Spleen (tissue), 11 donors: ENCODE data around the gene SIX5. TPM values are rescaled to one million over a fixed set of nuclear protein-coding genes. Genes with fewer than 3 reads are reported as not detected.
A peak's percentile ranks its signal among the peaks of the same experiment; 100 is the strongest.

ENCODE experiments used
- DNase-seq: peaks from one replicate; pipeline ENCODE4 v3.0.0-alpha.2; 2020
- H3K27ac ChIP-seq, 8 donors: fragments of 200-600 bp; sonication (generic) in 7 of 8; 1 replicate in 4 of 8; 2 replicates in 4 of 8; pipeline versions ENCODE4 v1.5.0 to v1.8.0; 2016 to 2021; ENCODE audit warnings: inconsistent platforms in 4 of 8, mild to moderate bottlenecking in 4 of 8, moderate library complexity in 1 of 8
- H3K27me3 ChIP-seq, 7 donors: fragments of 200-600 bp; sonication (generic) in 6 of 7; replicated peaks in 1 of 7; 1 replicate in 4 of 7; 2 replicates in 3 of 7; pipeline versions ENCODE4 v1.5.0 to v1.8.0; 2016 to 2021; ENCODE audit warnings: inconsistent platforms in 3 of 7, mild to moderate bottlenecking in 1 of 7
- H3K36me3 ChIP-seq, 6 donors: fragments of 200-600 bp; sonication (generic) in 5 of 6; 1 replicate in 4 of 6; 2 replicates in 2 of 6; pipeline versions ENCODE4 v1.5.0 to v1.8.0; 2016 to 2021; ENCODE audit warnings: inconsistent platforms in 2 of 6
- H3K4me1 ChIP-seq, 6 donors: fragments of 200-600 bp; sonication (generic) in 5 of 6; 1 replicate in 3 of 6; 2 replicates in 3 of 6; pipeline versions ENCODE4 v1.5.0 to v1.8.0; 2016 to 2021; ENCODE audit warnings: inconsistent platforms in 3 of 6
- H3K4me3 ChIP-seq, 8 donors: fragments of 200-600 bp; sonication (generic) in 7 of 8; 1 replicate in 4 of 8; 2 replicates in 4 of 8; pipeline versions ENCODE4 v1.5.0 to v1.8.0; 2016 to 2021; ENCODE audit warnings: inconsistent platforms in 4 of 8, mild to moderate bottlenecking in 4 of 8, moderate library complexity in 2 of 8
- H3K9me3 ChIP-seq, 8 donors: fragments of 200-600 bp; sonication (generic) in 7 of 8; 1 replicate in 4 of 8; 2 replicates in 4 of 8; pipeline versions ENCODE4 v1.5.0 to v1.8.0; 2016 to 2021; ENCODE audit warnings: inconsistent platforms in 4 of 8
- POLR2A ChIP-seq, 3 donors: fragments of 450-650 bp; IDR thresholded peaks; one replicate each; pipeline ENCODE4 v1.5.1; 2017; ENCODE audit warnings: antibody characterized with exemption in 3 of 3, mild to moderate bottlenecking in 1 of 3
- POLR2AphosphoS5 ChIP-seq, 3 donors: sonication (generic); formaldehyde crosslinking; IDR thresholded peaks; one replicate each; pipeline ENCODE4 v1.5.1; 2017; ENCODE audit warnings: antibody characterized with exemption in 3 of 3
- whole genome bisulfite sequencing, 5 donors: extraction: QIAGEN DNeasy Blood & Tissue Kit in 3 of 5; methylation state at CpG; one replicate each; pipeline versions ENCODE4 v1.1.5 to v1.1.7; 2013 to 2018; 5-methylcytosine and 5-hydroxymethylcytosine counted together
- intact Hi-C: fragments of 100-400 bp; cut with DNase I; formaldehyde crosslinking; loops from one replicate; pipeline ENCODE4 v1.15.0; 2023; ENCODE audit warnings: low total_unique reads
- polyA plus RNA-seq, 3 donors: library from polyadenylated mRNA; stranded (reverse); fragments of 200-250 nt; gene quantifications; one replicate each; pipeline ENCODE4 v1.2.1, GENCODE V29; 2013
- total RNA-seq, 7 donors: library from RNA; depleted of rRNA in 3 of 7; stranded (reverse); fragments of >200 nt in 3 of 7; fragmentation: NEBNext Ultra II Directional in 4 of 7; extraction: Animal tissue kit (Norgen Biotek cat#: 25700) in 4 of 7; gene quantifications; one replicate each; pipeline versions ENCODE4 v1.1.0 to v1.2.1, GENCODE V29; 2016 to 2021
- TF ChIP-seq, protein P1 (sequence below), 11 experiments: fragments of 200-600 bp in 7 of 11; fragments of 450-650 bp in 4 of 11; sonication (generic) in 4 of 11; IDR thresholded peaks in 8 of 11; conservative IDR thresholded peaks in 3 of 11; 1 replicate in 7 of 11; 2 replicates in 4 of 11; pipeline versions ENCODE4 v1.4.0 to v1.8.0; 2016 to 2021; ENCODE audit warnings: antibody characterized with exemption in 11 of 11, inconsistent platforms in 4 of 11, mild to moderate bottlenecking in 1 of 11
- donor health status: healthy with polysubstance abuse.
- donor health status: DM: no; HTN: no; CAD: no; lungs with moderate emphysema.
- donor health status: DM: no; HTN: no; CAD: no.
- donor health status: Bipolar disorder and iron deficiency.
- donor health status: healthy.
- donor health status: DM: no; HTN: no; CAD: no.
- donor health status: DM: yes; HTN: yes; CAD: no.

SIX5 gene
- total and polyA plus RNA-seq, 10 donors = 4.4 to 13.2 (median 8.1) TPM

- peaks cover 0 to 62% (median 21%) of the 10 kb centered on the region in 6 donors for H3K36me3 ChIP-seq
- TF ChIP-seq POLR2A (IDR thresholded peaks at IDR 0.05) (no peak), POLR2AphosphoS5 (IDR thresholded peaks at IDR 0.05) (peak in 1 of 3 donors; percentile 13)
- DNase-seq = no peak
- H3K4me1 ChIP-seq = peaks cover 0 to 34% (median 23%) of the 10 kb centered on the region in 6 donors
- no peaks in the 10 kb centered on the region for H3K9me3 ChIP-seq
- whole genome bisulfite sequencing, 5 donors = 73 to 79% (median 74%) methylated on average over 14 to 18 of the region's 18 CpGs
- peak overlapping the region in 1 of 8 donors; percentile 62 for H3K4me3 ChIP-seq
- no peak overlapping the region for H3K27ac ChIP-seq
- H3K27me3 ChIP-seq = peaks cover 0 to 40% (median 3%) of the 10 kb centered on the region in 7 donors
- intact Hi-C loops = no loop called here
Measured at GRCh38 chr19:45816236-45817009, 47.4 kb upstream of the SIX5 start.

DNA sequence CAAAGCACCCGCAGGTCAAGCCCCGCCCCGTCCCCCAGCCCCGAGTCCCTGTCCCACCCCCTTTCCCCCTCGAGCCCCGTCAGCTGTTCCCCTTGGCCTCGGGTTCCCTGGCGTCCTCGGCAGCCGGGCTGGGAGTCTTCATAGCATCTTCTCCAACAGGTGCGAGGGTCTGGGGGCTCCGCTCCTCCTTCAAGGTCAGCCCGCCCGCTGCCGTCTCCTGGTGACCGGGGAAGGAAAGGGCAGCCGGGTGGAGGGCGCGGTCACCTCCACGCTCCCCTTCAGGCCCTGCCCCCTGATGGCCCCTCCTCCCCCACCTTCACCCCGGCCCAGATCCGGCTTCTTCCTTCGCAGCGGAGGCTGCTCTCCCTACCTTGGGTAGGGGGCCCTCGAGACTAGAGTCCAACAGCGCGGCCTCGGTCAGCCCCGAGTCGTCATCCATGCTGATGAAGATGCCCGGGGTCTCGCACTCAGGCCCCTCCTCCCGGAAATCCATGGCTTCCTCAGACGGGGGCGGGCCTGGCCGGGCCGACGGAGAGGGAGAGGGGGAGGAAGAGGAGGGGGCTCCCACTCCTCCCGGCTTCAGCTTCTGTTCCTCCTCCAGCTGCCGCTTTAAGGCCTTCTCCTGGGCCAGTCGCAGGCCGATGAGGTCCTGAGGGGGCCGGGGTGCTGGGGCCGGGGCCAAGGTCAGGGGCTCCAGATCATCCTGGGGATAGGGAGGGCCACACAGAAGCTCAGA, 46.6 kb upstream of the SIX5 start:
- H3K9me3 ChIP-seq = no peaks in the 10 kb centered on the region
- peaks cover 0 to 34% (median 23%) of the 10 kb centered on the region in 6 donors for H3K4me1 ChIP-seq
- TF ChIP-seq POLR2AphosphoS5 (IDR thresholded peaks at IDR 0.05) (peak in 2 of 3 donors; percentile 38 to 63), POLR2A (IDR thresholded peaks at IDR 0.05) (no peak)
- TF ChIP-seq, protein P1, sequence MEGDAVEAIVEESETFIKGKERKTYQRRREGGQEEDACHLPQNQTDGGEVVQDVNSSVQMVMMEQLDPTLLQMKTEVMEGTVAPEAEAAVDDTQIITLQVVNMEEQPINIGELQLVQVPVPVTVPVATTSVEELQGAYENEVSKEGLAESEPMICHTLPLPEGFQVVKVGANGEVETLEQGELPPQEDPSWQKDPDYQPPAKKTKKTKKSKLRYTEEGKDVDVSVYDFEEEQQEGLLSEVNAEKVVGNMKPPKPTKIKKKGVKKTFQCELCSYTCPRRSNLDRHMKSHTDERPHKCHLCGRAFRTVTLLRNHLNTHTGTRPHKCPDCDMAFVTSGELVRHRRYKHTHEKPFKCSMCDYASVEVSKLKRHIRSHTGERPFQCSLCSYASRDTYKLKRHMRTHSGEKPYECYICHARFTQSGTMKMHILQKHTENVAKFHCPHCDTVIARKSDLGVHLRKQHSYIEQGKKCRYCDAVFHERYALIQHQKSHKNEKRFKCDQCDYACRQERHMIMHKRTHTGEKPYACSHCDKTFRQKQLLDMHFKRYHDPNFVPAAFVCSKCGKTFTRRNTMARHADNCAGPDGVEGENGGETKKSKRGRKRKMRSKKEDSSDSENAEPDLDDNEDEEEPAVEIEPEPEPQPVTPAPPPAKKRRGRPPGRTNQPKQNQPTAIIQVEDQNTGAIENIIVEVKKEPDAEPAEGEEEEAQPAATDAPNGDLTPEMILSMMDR (IDR thresholded peaks at IDR 0.05 in 8 of 11, conservative IDR thresholded peaks at IDR 0.05 in 3 of 11) = no peak
- WGBS, 5 donors = 4 to 13% (median 8%) methylated on average over 32 to 44 of the region's 44 CpGs
- peaks cover 0 to 55% (median 13%) of the 10 kb centered on the region in 6 donors for H3K36me3 ChIP-seq
- no peak for DNase-seq
- peaks cover 0 to 42% (median 3%) of the 10 kb centered on the region in 7 donors for H3K27me3 ChIP-seq
- peak overlapping the region in 7 of 8 donors; percentile 8 to 62 (median 27) for H3K4me3 ChIP-seq
- intact Hi-C loops = no loop called here
- H3K27ac ChIP-seq = no peak overlapping the region

- H3K27ac ChIP-seq = no peak within 1 kb of the TSS
- H3K4me3 ChIP-seq = peak within 1 kb of the TSS in 7 of 8 donors; percentile 8 to 62 (median 27)
- no peaks in the 10 kb centered on the region for H3K9me3 ChIP-seq
- WGBS, 5 donors = 22 to 33% (median 27%) methylated on average over 35 to 40 of the region's 40 CpGs
- H3K4me1 ChIP-seq = peaks cover 0 to 38% (median 23%) of the 10 kb centered on the region in 6 donors
- peaks cover 0 to 48% (median 8%) of the 10 kb centered on the region in 6 donors for H3K36me3 ChIP-seq
- intact Hi-C loops = no loop called here
- peaks cover 0 to 46% (median 3%) of the 10 kb centered on the region in 7 donors for H3K27me3 ChIP-seq
- TF ChIP-seq POLR2AphosphoS5 (IDR thresholded peaks at IDR 0.05) (peak in 1 of 3 donors; percentile 37), POLR2A (IDR thresholded peaks at IDR 0.05) (no peak)
- DNase-seq = no peak
Measured at GRCh38 chr19:45814851-45815480, 45.9 kb upstream of the SIX5 start, which contains the start of gene RSPH6A. TSS of gene RSPH6A (minus strand) at chr19:45815308. CDS start at chr19:45815176, 132 bp downstream.

DNA sequence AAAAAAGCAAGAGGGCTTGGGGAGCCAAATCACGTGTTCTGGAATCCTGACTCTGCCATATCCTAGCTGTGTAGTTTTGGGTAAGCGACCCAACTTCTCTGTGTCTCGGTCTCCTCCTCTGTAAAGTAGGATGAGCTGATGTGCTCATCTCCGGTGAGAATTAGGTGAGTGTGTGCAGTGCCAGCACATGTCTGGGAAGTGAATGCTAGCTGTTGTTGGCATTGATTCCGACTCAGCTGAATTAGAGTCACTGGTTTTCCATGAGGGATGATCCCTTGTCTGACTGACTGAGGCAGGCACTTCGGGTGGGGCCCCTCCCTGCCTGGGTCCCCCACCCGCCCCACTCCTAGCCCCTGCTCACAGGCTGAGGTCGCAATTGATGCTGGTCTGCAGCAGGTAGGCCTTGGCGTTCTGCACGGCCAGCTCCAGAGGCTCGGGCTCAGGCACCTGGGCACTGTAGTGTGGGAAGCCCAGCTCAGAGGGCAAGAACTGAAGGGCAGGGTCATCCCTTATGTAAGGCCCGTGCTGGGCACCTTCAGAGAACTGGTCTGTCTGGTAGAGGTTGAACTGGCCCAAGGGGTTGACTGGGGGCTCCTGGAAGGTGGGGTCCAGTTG, 45.2 kb upstream of the SIX5 start:
- Histone ChIP-seq H3K36me3 (peaks cover 0 to 41% (median 1%) of the 10 kb centered on the region in 6 donors), H3K4me3 (no peak overlapping the region), H3K9me3 (no peaks in the 10 kb centered on the region), H3K4me1 (peaks cover 0 to 45% (median 27%) of the 10 kb centered on the region in 6 donors), H3K27ac (no peak overlapping the region), H3K27me3 (peaks cover 0 to 46% (median 3%) of the 10 kb centered on the region in 7 donors)
- intact Hi-C loops = no loop called here
- 85 to 94% (median 93%) methylated on average over 11 to 12 of the region's 12 CpGs for WGBS, 5 donors
- TF ChIP-seq, protein P1 (IDR thresholded peaks at IDR 0.05 in 8 of 11, conservative IDR thresholded peaks at IDR 0.05 in 3 of 11) = no peak
- TF ChIP-seq POLR2AphosphoS5 (IDR thresholded peaks at IDR 0.05) (no peak), POLR2A (IDR thresholded peaks at IDR 0.05) (no peak)
- no peak for DNase-seq
